Epithelial cell of esophagus (primary cell): Measurements from ENCODE around the gene DVL1.

Experiments
- DNase-seq: peaks from one replicate; pipeline ENCODE4 v3.0.0; 2010; ENCODE audit warnings: low read depth
- H3K4me3 ChIP-seq: 2 replicates; pipeline ENCODE4 v1.5.1; 2011; ENCODE audit warnings: mild to moderate bottlenecking, low read length, control low read depth
- TF ChIP-seq, protein P1 (sequence below): IDR thresholded peaks from 2 replicates; pipeline ENCODE4 v1.5.1; 2011; ENCODE audit warnings: low read depth, mild to moderate bottlenecking, low read length, control low read depth, inconsistent platforms; ENCODE audit not compliant: insufficient read depth; ENCODE audit errors: missing control alignments

The DVL1 gene

DNA sequence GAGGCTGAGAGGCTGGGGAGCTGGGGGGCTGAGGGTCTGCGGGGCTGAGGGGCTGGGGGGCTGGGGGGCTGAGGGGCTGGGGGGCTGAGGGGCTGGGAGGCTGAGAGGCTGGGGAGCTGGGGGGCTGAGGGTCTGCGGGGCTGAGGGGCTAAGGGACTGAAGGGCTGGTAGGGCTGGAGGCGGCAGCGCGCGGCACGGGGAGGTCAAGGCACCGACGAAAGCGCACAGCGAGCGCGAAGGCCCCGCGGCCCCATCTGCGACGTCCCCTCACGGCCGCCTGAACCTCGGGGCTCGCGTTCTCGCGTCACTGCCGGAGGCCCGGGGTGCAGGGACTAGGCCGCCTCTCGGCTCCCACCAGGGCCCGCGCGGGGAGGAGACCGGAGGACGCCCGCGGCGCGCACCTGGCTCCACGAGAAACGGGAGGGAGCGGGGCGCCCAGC is 25.1 kb downstream of the DVL1 start:
- DNase-seq = no peak
- H3K4me3 ChIP-seq = peak overlapping the region; percentile 67
- TF ChIP-seq, protein P1, sequence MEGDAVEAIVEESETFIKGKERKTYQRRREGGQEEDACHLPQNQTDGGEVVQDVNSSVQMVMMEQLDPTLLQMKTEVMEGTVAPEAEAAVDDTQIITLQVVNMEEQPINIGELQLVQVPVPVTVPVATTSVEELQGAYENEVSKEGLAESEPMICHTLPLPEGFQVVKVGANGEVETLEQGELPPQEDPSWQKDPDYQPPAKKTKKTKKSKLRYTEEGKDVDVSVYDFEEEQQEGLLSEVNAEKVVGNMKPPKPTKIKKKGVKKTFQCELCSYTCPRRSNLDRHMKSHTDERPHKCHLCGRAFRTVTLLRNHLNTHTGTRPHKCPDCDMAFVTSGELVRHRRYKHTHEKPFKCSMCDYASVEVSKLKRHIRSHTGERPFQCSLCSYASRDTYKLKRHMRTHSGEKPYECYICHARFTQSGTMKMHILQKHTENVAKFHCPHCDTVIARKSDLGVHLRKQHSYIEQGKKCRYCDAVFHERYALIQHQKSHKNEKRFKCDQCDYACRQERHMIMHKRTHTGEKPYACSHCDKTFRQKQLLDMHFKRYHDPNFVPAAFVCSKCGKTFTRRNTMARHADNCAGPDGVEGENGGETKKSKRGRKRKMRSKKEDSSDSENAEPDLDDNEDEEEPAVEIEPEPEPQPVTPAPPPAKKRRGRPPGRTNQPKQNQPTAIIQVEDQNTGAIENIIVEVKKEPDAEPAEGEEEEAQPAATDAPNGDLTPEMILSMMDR = no peak

DNA sequence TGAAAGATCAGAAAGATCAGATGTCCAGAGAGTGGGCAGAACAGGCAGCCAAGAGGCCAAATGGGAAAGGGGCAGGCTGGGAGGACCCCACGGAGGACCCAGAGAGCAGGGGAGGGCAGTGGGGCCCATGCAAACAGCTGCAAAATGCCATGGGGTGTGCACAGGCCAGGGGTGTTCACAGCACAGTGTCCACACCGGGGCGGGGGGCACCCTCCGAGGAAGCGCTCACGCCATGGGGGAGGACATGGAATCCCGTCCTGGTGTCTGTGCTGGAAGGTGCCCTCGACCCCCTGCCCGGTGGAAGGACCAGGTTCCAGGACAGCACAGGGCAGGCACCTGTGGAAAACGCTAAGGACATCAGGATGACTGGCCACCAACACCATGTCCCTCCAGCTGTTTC is 26.3 kb downstream of the DVL1 start:
- TF ChIP-seq, protein P1 = no peak
- no peak overlapping the region for H3K4me3 ChIP-seq
- no peak for DNase-seq

DNA sequence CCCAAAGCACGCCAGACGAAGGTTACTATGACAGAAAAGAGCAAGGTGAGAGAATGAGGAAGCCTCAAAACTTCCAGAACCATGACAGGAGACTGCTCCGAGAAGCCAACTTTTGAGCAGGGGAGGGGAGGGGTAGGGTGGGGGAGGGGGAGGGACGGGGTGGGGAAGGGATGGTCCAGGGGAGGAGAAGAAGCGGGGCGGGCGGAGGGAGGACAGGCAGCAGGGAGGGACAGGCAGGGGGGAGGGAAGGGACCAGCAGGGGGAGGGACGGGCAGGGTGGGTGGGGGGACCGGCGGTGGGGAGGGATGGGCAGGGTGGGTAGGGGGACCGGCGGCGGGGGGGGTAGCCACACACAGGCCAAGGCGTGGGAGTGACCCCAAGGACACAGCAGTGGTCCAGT is 26.8 kb downstream of the DVL1 start:
- no peak for DNase-seq
- TF ChIP-seq, protein P1 = no peak

GRCh38 chr1:1321477-1321876 is 27.7 kb downstream of the DVL1 start:
- H3K4me3 ChIP-seq = no peak overlapping the region
- no peak for DNase-seq
- TF ChIP-seq, protein P1 = no peak

More for the DNA sequence above, 26.8 kb downstream of the DVL1 start:
- H3K4me3 ChIP-seq = no peak overlapping the region

GRCh38 chr1:1320666-1321448 is 28.4 kb downstream of the DVL1 start:
- TF ChIP-seq, protein P1 = no peak
- DNase-seq = no peak
- H3K4me3 ChIP-seq = no peak overlapping the region

- no peak for DNase-seq
- TF ChIP-seq, protein P1 = no peak
- H3K4me3 ChIP-seq = no peak overlapping the region
Measured at GRCh38 chr1:1319646-1319941, 29.6 kb downstream of the DVL1 start.

DNA sequence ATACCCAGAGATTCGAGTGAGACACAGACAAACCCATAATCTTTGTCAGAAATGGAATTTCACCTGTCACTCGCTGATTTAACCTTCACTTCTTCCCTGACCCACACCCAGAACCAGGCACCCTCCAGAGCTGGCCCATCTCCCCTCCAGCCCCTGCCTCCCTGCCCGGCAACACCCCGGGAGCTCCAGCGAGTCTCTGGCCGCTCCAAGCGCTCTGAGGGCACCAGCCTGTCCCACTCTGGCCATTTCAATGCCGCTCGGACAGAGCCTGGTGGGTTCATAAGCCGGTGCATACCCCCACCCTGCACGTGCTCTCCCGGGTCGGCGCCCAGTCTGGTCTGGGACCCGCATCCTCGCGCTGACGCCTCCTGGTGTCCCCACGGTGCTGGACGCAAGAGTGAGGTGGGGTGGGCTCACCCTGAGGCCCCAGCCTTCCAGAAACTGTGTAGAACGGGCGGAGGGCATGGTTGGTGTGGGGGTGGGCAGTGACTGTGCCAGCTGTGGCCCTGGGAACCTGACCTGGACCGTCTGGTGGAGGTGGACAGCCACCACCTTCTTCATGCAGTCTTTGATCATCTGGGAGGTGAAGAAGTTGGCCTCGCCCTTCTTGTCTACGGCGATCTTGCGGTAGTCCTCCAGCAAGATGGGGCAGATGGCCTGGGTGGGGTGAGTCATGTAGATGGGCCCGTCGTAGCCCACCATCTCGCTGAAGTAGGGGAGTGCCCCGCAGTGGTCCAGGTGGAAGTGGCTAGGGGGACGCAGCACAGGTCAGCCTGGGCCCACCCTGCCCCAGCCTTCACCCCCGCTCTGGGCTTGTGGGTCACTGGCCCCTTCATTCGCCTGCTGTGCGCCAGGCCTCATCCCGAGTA is 30.2 kb downstream of the DVL1 start:
- no peak for DNase-seq
- no peak overlapping the region for H3K4me3 ChIP-seq
- TF ChIP-seq, protein P1 = no peak
